ENCODE results near the gene RAB3IL1.
"Not testable (repeated sequence)": the region's sequence is repeated elsewhere in the genome, so short reads cannot be mapped to it uniquely, and the experiment has no call there.

RAB3IL1 gene

GRCh38 chr11:61889831-61890230, 27.5 kb downstream of the RAB3IL1 start:
- FAIRE-seq, result no peak
- TF ChIP-seq TAF1 (IDR thresholded peaks at IDR 0.05; ENCODE audit: low read depth, low read length) (no peak), PAX5 (IDR thresholded peaks at IDR 0.05; ENCODE audit: insufficient read depth, low read length, severe bottlenecking) (no peak), SPI1 (IDR thresholded peaks at IDR 0.05; ENCODE audit: low read depth, low read length) (no peak), POLR2A (IDR thresholded peaks at IDR 0.05; ENCODE audit: low read depth, low read length) (no peak), POU2F2 (IDR thresholded peaks at IDR 0.05; ENCODE audit: low read depth, low read length) (no peak)
- DNase-seq (ENCODE audit: insufficient read length, low spot score), result no peak

DNA sequence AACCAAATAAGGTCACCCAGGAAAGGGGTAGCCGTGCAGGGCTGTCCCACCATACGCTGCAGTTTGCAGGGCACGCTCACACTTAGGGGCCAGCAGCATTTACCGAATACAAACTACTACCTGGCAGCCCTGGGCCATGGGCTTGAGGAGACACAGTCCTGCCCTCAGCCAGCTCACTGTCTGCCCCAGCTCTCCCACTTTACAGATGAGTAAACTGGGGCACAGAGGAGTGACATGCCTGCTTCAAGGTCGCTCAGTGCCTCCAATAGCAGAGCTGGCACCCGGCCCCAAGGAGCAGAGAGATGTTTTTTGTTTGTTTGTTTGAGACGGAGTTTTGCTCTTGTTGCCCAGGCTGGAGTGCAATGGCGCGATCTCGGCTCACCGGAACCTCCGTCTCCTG, 28.8 kb downstream of the RAB3IL1 start:
- TF ChIP-seq POU2F2 (IDR thresholded peaks at IDR 0.05; ENCODE audit: low read depth, low read length), result no peak
- no peak for TF ChIP-seq TAF1 (IDR thresholded peaks at IDR 0.05; ENCODE audit: low read depth, low read length)
- TF ChIP-seq PAX5 (IDR thresholded peaks at IDR 0.05; ENCODE audit: insufficient read depth, low read length, severe bottlenecking), result no peak
- TF ChIP-seq SPI1 (IDR thresholded peaks at IDR 0.05; ENCODE audit: low read depth, low read length), result no peak
- no peak for TF ChIP-seq POLR2A (IDR thresholded peaks at IDR 0.05; ENCODE audit: low read depth, low read length)
- TF ChIP-seq POLR2AphosphoS5 (IDR thresholded peaks at IDR 0.05; ENCODE audit: low read depth, low read length), result no peak
- FAIRE-seq (no peak), DNase-seq (ENCODE audit: insufficient read length, low spot score) (no peak)

DNA sequence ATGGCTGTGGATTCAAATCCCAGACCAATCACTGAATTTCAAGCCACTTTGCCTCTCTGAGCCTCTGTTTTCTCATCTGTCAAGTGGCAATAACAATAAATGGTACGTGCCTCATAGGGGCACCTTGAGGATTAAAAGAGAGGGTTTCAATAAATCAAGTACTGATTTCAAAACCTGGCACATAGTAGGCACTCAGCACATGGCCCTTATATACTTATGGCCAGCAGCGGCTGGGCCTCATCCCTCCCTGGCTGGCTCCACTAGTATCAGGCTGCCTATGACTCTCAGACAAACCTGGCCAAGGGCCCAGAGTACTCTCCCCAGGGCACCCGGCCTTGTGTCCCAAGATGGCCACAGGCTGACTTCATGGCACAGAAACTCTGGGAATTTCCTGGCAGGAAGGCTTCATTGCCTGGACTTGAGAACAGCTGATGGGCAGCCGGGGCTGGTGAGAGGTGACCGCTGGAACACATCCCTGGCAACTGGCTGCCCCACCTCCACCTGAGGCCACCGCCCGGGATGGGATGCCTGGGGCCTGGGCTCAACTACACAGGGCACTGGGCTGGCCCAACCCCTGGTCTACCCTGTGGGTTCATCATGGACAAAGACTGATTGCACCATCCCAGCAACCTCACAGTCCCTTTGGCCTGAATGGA, 29.4 kb downstream of the RAB3IL1 start:
- no peak for FAIRE-seq

GRCh38 chr11:61886643-61887042, 30.7 kb downstream of the RAB3IL1 start:
- DNase-seq (ENCODE audit: insufficient read length, low spot score) (no peak), FAIRE-seq (no peak)
- no peak for TF ChIP-seq SPI1 (IDR thresholded peaks at IDR 0.05; ENCODE audit: low read depth, low read length)
- TF ChIP-seq PAX5 (IDR thresholded peaks at IDR 0.05; ENCODE audit: insufficient read depth, low read length, severe bottlenecking), result no peak
- no peak for TF ChIP-seq POU2F2 (IDR thresholded peaks at IDR 0.05; ENCODE audit: low read depth, low read length)
- no peak for TF ChIP-seq TAF1 (IDR thresholded peaks at IDR 0.05; ENCODE audit: low read depth, low read length)
- TF ChIP-seq POLR2AphosphoS5 (IDR thresholded peaks at IDR 0.05; ENCODE audit: low read depth, low read length), result no peak
- TF ChIP-seq POLR2A (IDR thresholded peaks at IDR 0.05; ENCODE audit: low read depth, low read length), result no peak

More for the DNA sequence above, 29.4 kb downstream of the RAB3IL1 start:
- DNase-seq (ENCODE audit: insufficient read length, low spot score), result no peak
- TF ChIP-seq SPI1 (IDR thresholded peaks at IDR 0.05; ENCODE audit: low read depth, low read length) (no peak), PAX5 (IDR thresholded peaks at IDR 0.05; ENCODE audit: insufficient read depth, low read length, severe bottlenecking) (no peak), POLR2AphosphoS5 (IDR thresholded peaks at IDR 0.05; ENCODE audit: low read depth, low read length) (no peak), TAF1 (IDR thresholded peaks at IDR 0.05; ENCODE audit: low read depth, low read length) (no peak), POU2F2 (IDR thresholded peaks at IDR 0.05; ENCODE audit: low read depth, low read length) (no peak), POLR2A (IDR thresholded peaks at IDR 0.05; ENCODE audit: low read depth, low read length) (no peak)

DNA sequence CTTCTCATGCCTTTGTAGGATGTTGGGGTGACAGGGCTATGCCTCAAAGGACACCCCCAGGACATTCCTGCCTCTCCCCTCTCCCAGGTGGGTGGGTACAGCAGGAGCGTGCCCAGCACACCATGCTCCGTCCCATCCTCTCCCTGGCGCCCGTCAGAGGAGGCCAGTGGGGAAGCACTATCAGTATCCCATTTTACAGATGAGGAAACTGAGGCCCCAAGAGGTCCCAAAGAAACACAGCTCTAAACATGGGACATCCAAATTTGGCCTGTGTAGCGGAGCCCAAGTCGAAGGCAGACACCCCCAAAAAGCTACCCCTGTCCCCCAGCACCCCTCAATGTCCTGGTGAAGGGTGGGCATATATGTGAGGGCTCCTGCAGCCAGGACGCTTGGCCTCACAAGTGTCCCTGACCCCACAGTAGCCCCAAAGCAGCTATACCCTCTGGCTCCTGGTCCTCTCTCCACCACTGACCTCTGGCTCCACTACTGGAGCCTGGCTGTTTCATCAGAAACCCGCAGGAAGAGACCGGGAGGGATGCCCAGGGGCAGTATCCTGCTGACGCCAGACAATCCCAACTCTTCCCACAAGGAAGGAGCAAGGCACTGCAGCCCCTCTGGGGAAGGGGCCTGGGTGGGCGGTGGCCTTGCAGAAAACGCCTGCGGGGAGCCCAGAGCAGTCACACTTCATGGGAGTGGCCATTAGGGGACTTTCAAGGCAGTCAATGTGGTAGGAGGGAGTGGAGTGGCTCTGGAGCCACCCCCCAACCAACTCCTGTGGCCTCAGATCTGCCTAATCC, 31.4 kb downstream of the RAB3IL1 start:
- FAIRE-seq, result no peak
- no peak for DNase-seq (ENCODE audit: insufficient read length, low spot score)
- no peak for TF ChIP-seq SPI1 (IDR thresholded peaks at IDR 0.05; ENCODE audit: low read depth, low read length)
- TF ChIP-seq TAF1 (IDR thresholded peaks at IDR 0.05; ENCODE audit: low read depth, low read length), result no peak
- TF ChIP-seq POLR2AphosphoS5 (IDR thresholded peaks at IDR 0.05; ENCODE audit: low read depth, low read length), result no peak
- TF ChIP-seq POLR2A (IDR thresholded peaks at IDR 0.05; ENCODE audit: low read depth, low read length), result no peak
- no peak for TF ChIP-seq PAX5 (IDR thresholded peaks at IDR 0.05; ENCODE audit: insufficient read depth, low read length, severe bottlenecking)
- TF ChIP-seq POU2F2 (IDR thresholded peaks at IDR 0.05; ENCODE audit: low read depth, low read length), result no peak

DNA sequence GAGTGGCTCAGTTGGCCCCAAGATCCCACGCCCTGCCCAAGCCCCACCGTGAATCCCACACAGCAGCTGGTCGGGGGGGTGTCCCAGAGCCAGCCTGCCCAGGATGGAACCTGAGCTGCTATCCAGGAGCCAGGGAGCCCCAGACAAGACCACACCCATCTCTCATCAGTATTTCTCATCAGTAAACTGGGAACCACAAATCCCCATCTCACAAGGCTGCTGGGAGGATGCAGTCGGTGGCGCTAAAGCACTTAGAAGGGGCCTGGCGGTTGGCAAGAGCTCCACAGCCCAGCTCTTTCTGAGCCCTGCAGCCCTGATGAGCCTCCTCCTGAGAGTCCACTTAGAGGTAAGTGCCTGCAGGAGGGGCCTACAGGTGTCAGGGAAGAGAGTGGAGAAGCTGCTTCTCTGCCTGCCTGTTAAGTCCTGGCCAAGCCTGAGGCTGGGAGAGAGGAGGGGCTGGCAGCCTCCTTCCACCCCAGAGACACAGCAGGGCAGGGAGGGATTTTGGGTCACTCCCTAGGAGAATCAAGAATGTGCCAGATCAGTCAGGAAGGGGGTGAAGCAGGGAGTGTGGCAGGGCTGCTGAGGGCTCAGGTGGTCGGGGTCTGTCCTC, 32.1 kb downstream of the RAB3IL1 start:
- no peak for DNase-seq (ENCODE audit: insufficient read length, low spot score)
- TF ChIP-seq TAF1 (IDR thresholded peaks at IDR 0.05; ENCODE audit: low read depth, low read length) (no peak), POLR2AphosphoS5 (IDR thresholded peaks at IDR 0.05; ENCODE audit: low read depth, low read length) (no peak), POLR2A (IDR thresholded peaks at IDR 0.05; ENCODE audit: low read depth, low read length) (no peak), PAX5 (IDR thresholded peaks at IDR 0.05; ENCODE audit: insufficient read depth, low read length, severe bottlenecking) (no peak), SPI1 (IDR thresholded peaks at IDR 0.05; ENCODE audit: low read depth, low read length) (no peak)
- FAIRE-seq, result no peak

GRCh38 chr11:61883947-61884346, 33.4 kb downstream of the RAB3IL1 start:
- no peak for DNase-seq (ENCODE audit: insufficient read length, low spot score)
- no peak for FAIRE-seq
- TF ChIP-seq PAX5 (IDR thresholded peaks at IDR 0.05; ENCODE audit: insufficient read depth, low read length, severe bottlenecking) (no peak), TAF1 (IDR thresholded peaks at IDR 0.05; ENCODE audit: low read depth, low read length) (no peak), POLR2AphosphoS5 (IDR thresholded peaks at IDR 0.05; ENCODE audit: low read depth, low read length) (no peak), POLR2A (IDR thresholded peaks at IDR 0.05; ENCODE audit: low read depth, low read length) (no peak), SPI1 (IDR thresholded peaks at IDR 0.05; ENCODE audit: low read depth, low read length) (no peak), POU2F2 (IDR thresholded peaks at IDR 0.05; ENCODE audit: low read depth, low read length) (no peak)

- DNase-seq (ENCODE audit: insufficient read length, low spot score) (no peak), FAIRE-seq (no peak)
- no peak for TF ChIP-seq POLR2AphosphoS5 (IDR thresholded peaks at IDR 0.05; ENCODE audit: low read depth, low read length)
- no peak for TF ChIP-seq POLR2A (IDR thresholded peaks at IDR 0.05; ENCODE audit: low read depth, low read length)
- no peak for TF ChIP-seq POU2F2 (IDR thresholded peaks at IDR 0.05; ENCODE audit: low read depth, low read length)
Measured at GRCh38 chr11:61883327-61883726, 34.0 kb downstream of the RAB3IL1 start.

DNA sequence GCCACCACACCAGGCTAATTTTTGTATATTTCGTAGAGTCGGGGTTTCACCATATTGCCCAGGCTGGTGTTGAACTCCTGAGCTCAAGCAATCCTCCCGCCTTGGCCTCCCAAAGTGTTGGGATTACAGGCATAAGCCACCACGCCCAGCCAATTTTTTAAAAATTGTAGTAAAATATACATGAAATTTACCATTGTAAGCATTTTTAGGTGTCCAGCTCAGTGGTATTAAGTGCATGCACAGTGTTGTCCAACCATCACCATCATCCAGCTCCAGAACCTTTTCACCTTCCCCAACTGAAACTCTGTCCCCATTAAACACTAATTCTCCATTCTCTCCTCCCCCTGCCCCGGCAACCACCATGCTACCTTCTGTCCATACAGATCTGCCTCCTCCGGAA, 34.5 kb downstream of the RAB3IL1 start:
- FAIRE-seq (no peak), DNase-seq (ENCODE audit: insufficient read length, low spot score) (no peak)
- TF ChIP-seq POU2F2 (IDR thresholded peaks at IDR 0.05; ENCODE audit: low read depth, low read length) (no peak), SPI1 (IDR thresholded peaks at IDR 0.05; ENCODE audit: low read depth, low read length) (no peak), PAX5 (IDR thresholded peaks at IDR 0.05; ENCODE audit: insufficient read depth, low read length, severe bottlenecking) (no peak), POLR2AphosphoS5 (IDR thresholded peaks at IDR 0.05; ENCODE audit: low read depth, low read length) (no peak), POLR2A (IDR thresholded peaks at IDR 0.05; ENCODE audit: low read depth, low read length) (no peak), TAF1 (IDR thresholded peaks at IDR 0.05; ENCODE audit: low read depth, low read length) (no peak)

GRCh38 chr11:61882267-61882666, 35.1 kb downstream of the RAB3IL1 start:
- not testable (repeated sequence) for DNase-seq (ENCODE audit: insufficient read length, low spot score); FAIRE-seq

Measured in GM12891 (cell line).